Fibroblast of skin of right biceps (primary cell): ENCODE measurements around the gene WT1.

ENCODE experiments used
- DNase-seq: peaks from one replicate; pipeline ENCODE4 v3.0.0-alpha.2; 2013

WT1 gene

GRCh38 chr11:32437495-32438345, 2.4 kb upstream of the WT1 start:
- no peak for DNase-seq

DNA sequence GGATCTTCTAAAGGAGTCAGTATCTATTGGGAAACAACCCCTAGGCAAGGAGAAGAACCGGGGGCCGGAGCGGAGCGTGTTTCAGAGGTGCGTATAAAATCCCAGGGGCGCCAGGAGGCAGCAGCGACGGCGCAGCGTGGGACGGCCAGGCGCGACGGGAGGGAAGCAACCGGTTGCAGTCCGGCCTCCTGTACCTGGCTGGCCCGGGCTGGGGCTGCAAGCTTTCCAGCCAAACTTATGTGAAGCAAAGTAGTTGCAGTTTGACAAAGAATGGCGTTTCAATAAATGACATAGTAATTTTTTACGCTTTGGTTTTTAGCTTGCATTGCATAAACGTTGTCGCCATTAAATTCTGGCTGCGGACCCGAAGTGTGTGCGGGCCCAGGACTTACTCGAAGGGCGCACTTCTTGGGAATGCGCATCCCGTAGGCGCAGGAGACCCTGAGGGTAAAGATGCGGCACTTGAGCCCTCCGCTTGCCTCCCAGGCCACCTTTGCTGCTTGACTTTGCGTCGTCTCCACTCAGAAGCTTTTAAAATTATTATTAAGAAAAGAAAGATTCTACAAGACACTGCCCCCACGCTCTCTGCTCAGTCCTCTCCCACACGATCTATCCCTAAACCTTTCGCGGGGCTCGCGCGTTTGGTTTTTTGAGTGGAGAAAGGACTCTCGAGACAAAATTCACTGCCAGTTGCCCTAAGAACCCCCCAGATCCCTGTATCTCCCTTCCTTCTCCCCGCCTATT, 1.6 kb upstream of the WT1 start:
- DNase-seq, result no peak

- no peak for DNase-seq
These were observed 807 bp upstream of the WT1 start for GRCh38 chr11:32435942-32436750.

- DNase-seq, result no peak
These were observed 223 bp downstream of the WT1 start for GRCh38 chr11:32435152-32435480.

GRCh38 chr11:32434356-32435151, 785 bp downstream of the WT1 start:
- no peak for DNase-seq

DNA sequence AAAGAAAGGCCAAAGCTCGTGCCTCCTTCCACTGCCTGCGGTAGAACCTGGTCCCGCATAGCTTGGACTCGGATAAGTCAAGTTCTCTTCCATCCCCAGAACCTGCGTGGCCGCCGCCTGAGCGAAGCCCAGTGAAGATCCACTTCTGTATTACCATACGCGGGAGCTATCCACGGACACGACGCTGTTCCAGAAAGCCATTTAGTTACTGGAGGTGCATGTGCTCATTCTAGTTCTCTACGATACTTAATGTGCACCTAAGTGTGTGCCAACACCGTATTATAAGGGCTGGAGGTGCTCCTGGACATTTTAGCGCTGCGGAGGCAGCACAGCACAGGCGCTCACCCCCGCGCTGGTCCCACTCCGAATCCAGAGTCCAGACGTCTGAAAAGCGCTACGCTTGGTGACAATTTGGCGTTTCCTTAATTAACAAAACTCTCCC, 1.4 kb downstream of the WT1 start:
- no peak for DNase-seq

- no peak for DNase-seq
These were observed 2.0 kb downstream of the WT1 start for GRCh38 chr11:32433101-32433913.

GRCh38 chr11:32432565-32432964, 2.8 kb downstream of the WT1 start:
- DNase-seq, result no peak

GRCh38 chr11:32430568-32431381, 4.6 kb downstream of the WT1 start:
- DNase-seq, result no peak

DNA sequence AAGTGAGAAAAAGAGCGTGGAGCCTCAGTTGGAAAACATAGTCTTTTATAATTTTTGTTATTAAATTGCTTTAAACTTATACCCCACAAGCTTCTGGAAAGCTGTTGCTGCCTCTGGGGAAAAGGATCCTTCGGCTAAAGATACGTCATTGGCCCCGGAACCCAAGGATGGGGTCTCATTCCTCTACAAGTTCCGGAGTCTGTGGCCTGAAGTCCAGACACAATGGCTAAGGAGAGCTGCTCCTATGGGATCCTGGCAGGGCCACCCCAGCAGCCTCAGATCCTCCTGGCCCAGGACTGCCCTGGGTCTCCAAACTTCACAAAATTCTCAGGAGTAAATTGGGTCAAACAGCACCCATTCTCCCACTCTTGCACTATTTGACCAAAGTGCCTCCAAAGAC, 5.9 kb downstream of the WT1 start:
- DNase-seq, result no peak

DNA sequence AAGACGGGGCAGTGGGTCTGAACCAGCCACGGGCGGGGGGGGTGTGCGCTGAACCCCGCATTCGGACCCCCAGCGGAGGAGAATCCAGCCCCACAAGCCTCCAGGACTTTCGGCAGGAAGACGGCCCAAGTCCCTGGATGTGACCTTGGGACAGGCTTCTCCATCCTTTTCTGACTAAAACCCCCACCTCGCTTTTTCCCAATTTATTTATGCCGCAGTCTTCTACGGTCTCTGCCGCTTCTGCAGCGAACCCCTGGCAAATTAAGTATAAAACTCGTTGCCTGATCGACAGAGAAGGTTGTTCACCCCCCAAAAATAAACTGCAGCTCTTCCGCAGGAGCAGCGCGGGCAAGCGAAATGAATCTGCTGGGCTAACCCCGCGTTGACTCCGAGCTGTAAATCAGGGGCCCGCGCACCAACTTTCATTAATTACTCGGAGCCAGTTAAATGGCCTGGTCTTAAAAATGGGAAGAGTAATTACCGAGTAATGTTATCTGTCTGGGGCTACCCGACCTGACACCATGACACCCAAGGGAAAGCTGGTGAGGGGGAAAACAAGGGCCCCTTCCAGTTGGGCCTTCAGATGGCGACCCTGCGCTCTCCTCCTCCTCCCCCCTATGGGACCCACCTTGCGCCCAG, 6.6 kb downstream of the WT1 start:
- no peak for DNase-seq

DNA sequence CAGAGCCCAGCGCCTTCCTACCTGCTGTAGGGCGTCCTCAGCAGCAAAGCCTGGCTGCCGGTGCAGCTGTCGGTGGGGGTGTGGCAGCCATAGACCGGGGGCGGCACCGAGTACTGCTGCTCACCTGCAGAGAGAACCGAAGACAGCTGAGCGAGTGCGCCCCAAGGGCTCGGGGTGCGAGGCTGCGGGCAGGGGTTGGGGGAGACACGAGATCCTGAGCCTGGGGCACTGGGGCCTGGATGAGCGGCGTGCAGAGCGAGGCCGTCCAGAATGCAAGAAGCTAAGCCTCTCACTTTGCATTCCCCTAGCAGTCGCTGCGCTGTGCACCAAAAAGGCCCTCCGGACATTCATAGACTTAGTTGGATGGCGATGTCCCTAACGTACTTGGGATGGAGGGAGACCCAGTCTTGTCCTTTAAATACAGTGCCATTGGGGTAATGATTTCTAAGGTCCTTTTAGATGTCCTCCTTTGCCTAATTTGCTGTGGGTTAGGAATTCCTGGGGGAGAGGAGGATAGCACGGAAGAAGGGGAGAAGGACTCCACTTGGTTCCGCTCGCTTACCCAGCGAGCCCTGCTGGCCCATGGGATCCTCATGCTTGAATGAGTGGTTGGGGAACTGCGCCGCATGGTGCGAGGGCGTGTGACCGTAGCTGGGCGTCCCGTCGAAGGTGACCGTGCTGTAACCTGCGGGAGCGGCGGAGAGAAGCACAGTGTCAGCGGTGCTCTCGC, 7.2 kb downstream of the WT1 start:
- DNase-seq, result no peak

DNA sequence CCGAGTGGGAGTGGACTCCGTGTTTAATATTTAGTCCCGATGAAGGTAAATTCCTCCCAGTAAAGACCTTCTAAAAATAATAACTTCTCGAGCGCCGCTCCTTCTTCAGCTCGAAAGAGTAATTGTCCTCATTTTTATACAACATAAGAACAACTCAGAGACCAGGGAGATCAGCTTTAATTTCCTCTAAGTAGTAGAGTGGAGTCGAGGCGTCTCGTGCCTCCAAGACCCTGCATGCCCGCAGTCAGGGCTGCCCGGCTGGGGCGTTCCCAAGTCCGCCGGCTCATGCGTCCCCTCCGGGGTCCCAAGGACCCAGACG, 7.8 kb downstream of the WT1 start:
- DNase-seq, result no peak

- DNase-seq, result no peak
These were observed 8.3 kb downstream of the WT1 start for GRCh38 chr11:32426819-32427615.

- no peak for DNase-seq
These were observed 9.1 kb downstream of the WT1 start for GRCh38 chr11:32426192-32426591.

DNA sequence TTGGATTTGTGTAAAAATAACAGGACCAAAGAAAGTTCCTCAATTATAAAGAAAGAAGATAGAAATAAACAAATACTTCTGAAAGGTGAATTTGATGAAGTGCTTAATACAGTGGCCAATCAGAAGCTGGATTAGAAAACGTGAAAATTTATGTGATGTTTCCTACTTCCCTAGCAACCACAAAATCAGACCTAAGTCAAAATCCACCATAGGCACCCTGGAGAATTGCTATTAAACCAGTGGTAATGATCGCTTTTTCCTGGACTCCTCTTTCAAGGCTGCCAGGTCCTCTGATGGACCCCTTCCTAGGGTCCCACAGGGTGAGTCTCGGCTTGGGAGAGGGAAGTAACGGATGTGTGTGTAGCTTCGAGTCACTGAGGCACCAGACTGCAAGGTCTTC, 9.6 kb downstream of the WT1 start:
- DNase-seq, result no peak

- no peak for DNase-seq
These were observed 12.8 kb downstream of the WT1 start for GRCh38 chr11:32422545-32422944.

GRCh38 chr11:32421992-32422391, 13.3 kb downstream of the WT1 start:
- peak; percentile 47 for DNase-seq
